ENCODE measurements around the gene SUCLA2.
"Not testable (repeated sequence)": the region's sequence is repeated elsewhere in the genome, so short reads cannot be mapped to it uniquely, and the experiment has no call there.

Gene SUCLA2

DNA sequence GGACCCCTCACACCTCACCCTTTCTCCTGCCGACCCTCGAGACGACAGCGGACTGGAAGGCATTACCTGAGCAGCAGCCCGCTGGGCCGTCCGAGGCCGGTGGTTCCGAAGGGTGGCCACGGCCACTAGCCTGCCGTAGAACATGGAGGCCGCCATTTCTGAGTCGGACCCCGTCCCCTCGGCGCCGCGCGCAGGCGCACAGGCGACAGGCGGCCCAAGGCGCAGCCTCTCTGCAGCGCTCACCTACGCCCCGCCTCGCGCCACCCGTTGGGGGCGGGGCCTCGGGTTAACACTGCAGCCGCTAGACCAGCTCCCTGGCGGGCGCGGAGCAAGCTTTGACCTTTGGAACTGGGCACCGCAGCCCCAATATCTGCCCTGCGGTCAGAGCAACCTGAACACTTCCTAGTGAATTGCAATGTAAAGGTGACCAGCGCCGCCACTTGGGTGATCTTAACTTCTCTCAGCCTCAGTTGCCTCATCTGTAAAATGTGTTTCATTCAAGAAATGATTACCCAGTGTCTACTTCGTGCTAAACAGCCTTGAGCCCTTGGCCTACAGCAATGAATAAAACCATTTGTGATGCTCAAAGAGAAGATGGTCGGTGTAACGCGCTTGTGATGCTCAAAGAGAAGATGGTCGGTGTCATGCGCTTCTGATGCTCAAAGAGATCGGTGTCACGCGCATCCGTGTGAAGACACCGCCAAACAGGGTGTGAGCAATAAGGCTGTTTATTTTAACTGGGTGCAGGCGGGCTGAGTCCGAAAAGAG, at the start of gene SUCLA2:
TSS of gene SUCLA2 (minus strand) at position 160 of the 768 bp plus-strand sequence. CDS start at position 156, 4 bp downstream.
- in situ Hi-C loops (cut with MboI; ENCODE audit: low sequenced_read_pairs), result no loop called here

DNA sequence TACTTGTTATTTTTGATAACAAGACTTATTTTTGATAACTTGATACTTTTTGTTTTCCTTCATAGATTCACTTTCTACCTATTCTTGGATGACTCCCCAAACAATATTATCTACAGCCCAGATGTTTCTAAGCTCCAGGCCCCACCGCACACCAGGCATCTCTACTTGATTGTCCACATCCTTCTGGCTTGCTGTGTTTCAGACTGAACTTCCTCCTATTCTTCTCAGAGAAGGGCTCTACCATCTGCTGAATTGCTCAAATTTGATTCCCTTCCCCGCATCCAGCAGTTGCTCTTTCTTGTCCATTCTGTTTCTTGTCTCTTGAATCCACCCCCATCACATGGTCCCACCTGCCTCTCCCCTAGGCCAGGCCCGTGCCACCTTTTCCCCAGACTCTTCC, 49.5 kb upstream of the SUCLA2 start:
- in situ Hi-C loops (cut with MboI; ENCODE audit: low sequenced_read_pairs), result no loop called here

DNA sequence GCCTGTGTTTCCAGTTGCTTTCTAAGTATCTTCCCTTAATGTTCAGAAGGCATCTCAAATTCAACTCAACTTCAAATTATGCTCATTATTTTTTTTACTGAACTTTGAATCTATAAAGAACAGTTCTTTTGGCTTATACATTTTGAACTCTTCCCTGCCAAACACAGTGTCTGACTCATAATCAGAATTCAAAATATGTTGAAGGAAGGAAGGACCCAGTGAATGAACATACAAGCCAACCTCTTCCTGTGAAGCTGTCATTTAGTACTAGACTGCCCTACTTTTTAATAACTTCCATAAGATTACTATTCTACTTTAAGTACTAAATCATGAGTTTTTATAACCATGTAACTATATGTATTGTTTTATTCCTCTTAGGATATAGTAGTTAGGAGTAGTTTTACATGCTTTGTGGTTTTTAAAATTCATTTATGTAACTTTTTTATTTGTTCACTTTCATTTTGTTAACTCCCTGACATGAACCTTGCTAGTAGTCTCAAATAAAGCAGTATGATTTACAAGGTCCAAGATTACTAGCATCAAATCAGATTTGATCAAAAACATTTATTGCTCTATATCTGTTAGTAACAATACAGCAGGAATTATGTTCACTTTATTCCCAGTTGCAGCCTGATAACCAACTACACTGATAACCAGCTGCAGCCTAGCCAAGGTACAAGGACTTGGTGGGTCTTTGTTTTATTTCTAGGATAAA, 42.9 kb upstream of the SUCLA2 start:
- in situ Hi-C loops (cut with MboI; ENCODE audit: low sequenced_read_pairs), result no loop called here

DNA sequence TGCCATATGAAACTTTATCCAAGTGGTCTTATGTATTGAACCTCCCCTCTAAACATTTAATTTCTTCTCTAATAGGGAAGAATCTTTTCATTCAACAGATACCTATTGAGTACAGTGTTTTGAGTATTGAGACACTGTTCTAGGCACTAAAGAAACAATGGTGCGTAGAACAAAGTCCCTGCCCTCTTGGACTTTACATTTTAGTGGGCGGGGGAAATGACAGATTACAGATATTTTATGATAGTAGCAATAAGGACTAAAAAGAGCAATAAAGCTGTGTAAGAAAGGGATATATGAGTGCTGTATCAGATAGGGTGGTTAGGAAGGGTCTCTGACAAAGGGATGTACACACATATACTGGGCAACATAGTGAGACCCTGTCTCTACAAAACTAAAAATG, 41.8 kb upstream of the SUCLA2 start:
- in situ Hi-C loops (cut with MboI; ENCODE audit: low sequenced_read_pairs), result no loop called here

DNA sequence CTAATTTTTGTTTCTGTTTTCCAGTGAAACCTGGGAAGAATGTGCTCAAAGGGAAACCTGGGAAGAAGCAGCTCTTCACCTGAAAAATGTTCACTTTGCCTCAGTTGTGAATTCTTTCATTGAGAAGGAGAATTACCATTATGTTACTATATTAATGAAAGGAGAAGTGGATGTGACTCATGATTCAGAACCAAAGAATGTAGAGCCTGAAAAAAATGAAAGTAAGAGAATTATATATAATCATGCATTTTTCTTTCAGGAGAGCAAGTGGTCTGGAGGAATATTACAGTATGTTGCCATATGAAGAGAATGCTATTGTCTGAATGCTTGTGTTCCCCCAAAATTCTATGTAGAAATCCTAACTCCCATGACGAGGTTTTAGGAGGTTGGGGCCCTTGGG, 39.8 kb upstream of the SUCLA2 start:
- in situ Hi-C loops (cut with MboI; ENCODE audit: low sequenced_read_pairs), result no loop called here

DNA sequence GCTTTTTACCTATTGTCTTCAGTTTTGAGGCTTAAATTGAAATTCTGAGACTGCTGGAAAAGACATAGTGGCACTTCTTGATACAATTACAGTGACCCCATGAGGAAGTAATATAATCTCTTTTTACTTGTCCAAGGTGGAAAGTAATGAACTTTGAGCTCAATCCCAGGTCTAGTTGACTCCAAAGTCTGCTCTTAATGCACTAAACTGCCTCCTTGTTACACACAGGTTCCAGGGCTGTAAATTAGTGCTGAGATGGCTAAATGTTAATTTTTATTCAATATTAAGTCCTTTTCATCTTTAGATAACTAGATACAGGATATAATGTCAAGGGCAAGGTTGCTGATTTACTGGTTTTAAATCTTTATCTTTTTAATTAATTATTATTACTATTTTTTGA, 39.0 kb upstream of the SUCLA2 start:
- in situ Hi-C loops (cut with MboI; ENCODE audit: low sequenced_read_pairs), result no loop called here

DNA sequence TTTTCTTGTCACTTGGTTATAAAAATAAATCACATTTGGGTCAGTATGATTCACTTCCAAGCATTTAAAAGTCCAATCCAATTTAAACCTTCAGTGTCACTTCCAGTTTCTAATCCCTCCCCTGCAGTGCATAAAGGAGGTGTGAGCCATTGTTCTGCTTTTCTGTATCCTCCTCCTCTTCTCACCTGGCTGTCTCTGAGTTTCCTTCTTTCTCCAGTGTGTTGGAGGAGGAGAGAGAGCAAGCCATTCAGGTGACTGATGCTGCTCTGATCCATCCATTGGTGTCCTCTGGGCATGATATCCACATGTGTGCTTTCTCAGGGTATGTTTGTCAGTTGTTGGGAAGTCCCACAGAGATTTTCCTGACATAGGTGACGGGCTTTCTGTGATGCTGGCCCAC, 37.7 kb upstream of the SUCLA2 start:
- in situ Hi-C loops (cut with MboI; ENCODE audit: low sequenced_read_pairs), result no loop called here

DNA sequence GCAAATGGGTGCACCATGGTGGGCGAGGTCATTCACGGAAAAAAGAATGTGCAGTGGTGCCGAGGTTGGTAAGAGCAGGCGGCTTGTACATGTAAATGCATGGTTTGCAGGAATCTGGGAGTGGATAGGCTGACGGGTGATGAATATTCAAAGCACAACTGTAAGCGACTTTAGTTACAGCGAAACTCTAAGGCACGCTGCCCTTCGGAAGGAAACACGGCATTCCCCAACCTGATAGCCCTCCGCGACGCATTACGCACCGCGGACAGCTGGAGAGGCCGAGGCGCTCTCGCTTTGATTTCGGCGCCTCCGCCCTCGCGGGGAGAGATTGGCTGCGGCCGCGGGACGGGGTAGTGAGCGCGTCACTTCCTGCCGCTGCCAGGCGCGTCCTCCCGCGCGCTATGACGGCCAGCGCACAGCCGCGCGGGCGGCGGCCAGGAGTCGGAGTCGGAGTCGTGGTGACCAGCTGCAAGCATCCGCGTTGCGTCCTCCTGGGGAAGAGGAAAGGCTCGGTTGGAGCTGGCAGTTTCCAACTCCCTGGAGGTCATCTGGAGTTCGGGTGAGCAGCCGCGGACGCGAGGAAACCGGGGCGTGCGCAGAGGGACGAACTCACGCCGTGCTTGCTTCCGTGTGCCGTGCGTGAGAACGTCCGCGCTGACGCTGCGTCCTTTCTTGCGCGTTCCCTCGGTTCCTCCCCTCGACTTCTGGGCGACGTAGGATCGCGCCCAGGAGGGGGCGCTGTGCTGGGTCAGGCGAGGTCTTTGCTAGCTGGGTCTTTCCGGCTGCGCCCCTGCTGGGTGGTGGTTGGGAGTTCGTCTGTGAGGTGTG, 36.5 kb upstream of the SUCLA2 start, which contains the start of gene NUDT15:
TSS of gene NUDT15 (plus strand) at position 381 of the 828 bp plus-strand sequence. CDS start at position 402, 21 bp downstream.
- in situ Hi-C loops (cut with MboI; ENCODE audit: low sequenced_read_pairs), result no loop called here

DNA sequence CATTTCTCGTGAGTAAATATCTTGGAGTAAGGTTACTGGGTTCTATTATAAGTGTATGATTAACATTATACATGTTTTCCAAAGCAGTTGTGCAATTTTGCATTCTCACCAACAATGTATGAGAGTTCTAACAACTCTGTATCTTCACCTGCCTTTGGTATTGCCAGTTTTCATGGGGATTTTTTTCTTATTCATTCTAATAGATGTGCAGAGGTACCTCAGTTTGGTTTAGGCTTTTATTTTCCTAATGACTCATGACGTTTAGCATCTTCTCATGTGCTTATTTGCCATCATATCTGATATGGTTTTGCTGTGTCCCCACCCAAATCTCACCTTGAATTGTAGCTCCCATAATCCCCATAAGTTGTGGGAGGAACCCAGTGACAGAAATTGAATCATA, 28.8 kb upstream of the SUCLA2 start:
- in situ Hi-C loops (cut with MboI; ENCODE audit: low sequenced_read_pairs), result no loop called here

DNA sequence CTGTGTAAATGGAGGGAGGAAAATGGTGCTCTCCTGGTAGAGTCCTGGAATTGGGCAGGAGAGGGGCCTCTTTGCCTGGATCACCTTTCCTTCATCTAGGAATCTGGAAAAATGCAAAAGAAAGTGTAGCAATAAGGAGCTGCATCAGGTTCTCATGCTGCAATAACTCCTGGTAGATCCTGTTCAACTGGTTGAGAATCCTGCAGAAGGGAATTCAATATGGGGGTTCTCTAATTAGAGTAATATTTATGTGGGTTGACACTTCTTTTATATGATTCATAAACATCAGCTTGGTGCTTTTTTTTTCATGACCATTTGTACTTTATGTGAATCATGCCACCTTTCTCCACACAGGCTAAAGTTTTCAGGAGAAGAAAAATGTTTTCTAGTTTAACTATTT, 27.0 kb upstream of the SUCLA2 start:
- in situ Hi-C loops (cut with MboI; ENCODE audit: low sequenced_read_pairs), result no loop called here

DNA sequence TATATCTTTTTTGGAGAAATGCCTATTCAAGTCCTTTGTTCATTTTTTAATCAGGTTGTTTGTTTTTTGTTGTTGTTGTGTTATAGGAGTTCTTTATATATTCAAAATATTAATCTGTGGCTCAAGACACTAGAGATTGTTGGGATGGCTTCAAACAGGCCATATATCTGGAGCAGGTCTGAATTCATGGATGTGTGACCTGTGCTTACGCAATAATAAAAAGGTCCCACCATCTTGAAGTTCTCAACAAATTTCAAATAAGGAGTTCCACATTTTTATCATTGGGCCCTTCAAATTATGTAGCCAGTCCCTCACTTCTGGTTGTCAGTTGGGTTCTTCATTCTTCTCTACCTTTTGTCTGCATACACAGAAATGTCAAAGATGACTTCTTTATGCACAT, 18.7 kb upstream of the SUCLA2 start:
- in situ Hi-C loops (cut with MboI; ENCODE audit: low sequenced_read_pairs), result no loop called here

DNA sequence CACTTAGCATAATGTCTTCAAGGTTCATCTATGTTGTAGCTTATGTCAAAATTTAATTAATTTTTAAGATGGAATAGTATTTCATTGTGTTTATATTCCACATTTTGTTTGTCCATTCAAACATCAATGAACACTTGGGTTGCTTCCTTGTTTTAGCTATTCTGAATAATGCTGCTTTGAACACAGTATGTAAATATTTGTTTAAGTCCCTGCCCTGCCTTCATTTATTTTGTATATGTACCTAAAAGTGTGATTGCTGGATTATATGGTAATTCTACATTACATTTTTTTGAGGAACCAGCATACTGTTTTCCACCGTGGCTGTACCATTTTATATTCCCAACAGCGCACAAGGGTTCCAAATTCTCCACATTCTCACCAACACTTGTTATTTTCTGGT, 17.6 kb upstream of the SUCLA2 start:
- in situ Hi-C loops (cut with MboI; ENCODE audit: low sequenced_read_pairs), result no loop called here

DNA sequence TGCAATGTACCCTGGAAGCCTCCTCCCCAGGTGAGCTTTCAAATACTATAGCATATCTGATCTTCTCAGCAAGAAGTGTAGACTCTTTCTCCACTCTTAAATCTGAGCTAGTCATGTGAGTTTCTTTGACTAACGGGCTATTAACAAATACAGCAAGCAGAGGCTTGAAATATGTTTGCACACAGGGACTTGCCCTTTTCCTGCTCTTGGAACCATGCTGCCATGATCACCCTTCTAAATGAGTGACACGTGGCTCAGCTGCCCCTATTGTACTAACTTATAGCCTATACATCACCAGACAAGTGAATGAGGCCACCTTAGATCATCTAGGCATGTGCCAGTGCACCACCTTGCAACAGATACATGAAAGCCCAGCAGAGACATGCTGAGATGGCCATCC, 13.3 kb upstream of the SUCLA2 start:
- in situ Hi-C loops (cut with MboI; ENCODE audit: low sequenced_read_pairs), result no loop called here

DNA sequence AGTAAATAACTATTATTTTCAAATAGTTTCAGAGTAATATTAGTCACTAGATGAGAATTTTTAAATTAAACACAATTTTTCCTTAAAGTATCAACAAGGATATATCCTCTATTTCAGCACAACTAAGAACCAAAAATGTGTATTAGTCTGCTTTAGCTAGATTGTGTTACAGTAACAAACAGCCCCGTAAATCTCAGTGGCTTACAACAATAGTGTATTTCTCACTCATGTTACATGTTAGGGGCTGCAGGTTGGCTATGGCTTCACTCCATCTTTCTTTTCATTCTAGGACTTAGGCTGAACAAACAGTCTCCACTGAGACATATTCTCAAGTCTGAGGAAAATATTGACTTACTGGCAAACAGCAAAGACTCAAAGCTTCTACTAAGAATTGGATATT, 11.6 kb upstream of the SUCLA2 start:
- in situ Hi-C loops (cut with MboI; ENCODE audit: low sequenced_read_pairs), result no loop called here

DNA sequence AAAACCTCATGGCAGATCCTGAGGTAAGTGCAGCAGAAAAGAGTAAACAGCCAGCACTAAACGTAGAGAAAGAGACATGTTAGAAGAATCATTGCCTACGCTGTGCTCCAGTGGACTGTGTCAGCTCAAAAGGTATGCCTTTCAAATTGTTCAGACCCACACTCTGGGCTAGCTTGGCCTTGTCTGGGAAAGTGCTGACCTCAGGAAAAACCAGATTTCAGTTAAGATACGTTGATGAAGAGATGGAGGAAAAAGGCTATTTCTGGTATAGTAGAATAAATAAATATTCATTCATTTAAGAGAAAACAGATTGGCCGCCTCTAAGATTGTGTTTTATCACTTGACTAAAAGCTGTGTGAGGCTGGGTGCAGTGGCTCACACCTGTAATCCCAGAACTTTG, 9.6 kb upstream of the SUCLA2 start:
- in situ Hi-C loops (cut with MboI; ENCODE audit: low sequenced_read_pairs), result no loop called here

DNA sequence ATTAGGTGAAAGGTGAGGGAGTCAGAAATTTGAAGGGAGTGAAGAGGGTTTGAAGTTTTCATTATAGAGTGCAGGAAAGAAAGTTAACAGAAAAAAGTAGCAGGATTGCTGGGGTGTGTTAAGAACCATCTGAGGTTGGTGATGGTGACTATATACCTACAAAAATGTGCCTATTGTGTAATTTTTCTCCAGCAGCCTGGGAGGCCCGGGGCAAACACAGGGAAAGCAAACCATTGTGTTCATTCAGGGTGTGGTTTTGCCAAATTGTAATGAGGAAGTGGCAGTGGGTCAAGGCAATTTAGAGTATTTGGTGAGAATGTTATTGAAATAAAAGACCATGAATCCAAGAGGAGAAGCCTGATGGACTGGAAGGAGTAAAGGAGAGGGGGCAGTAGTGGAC, 8.2 kb upstream of the SUCLA2 start:
- in situ Hi-C loops (cut with MboI; ENCODE audit: low sequenced_read_pairs), result no loop called here

DNA sequence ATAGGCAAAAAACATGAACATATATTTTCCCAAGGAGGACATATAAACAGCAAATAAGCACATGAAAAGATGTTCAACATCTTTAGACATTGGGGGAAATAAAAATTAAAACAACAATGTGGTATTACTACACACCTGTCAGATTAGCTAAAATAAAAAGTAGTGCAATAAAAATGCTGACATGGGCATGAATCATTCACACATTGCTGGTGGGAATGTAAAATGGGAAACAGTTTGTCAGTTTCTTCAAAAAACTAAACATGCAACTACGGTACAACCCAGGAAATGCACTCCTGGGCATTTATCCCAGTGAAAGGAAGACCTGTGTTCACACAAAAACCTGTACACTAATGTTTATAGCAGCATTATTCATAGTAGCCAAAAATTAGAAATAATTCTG, 5.3 kb upstream of the SUCLA2 start:
- in situ Hi-C loops (cut with MboI; ENCODE audit: low sequenced_read_pairs), result no loop called here

DNA sequence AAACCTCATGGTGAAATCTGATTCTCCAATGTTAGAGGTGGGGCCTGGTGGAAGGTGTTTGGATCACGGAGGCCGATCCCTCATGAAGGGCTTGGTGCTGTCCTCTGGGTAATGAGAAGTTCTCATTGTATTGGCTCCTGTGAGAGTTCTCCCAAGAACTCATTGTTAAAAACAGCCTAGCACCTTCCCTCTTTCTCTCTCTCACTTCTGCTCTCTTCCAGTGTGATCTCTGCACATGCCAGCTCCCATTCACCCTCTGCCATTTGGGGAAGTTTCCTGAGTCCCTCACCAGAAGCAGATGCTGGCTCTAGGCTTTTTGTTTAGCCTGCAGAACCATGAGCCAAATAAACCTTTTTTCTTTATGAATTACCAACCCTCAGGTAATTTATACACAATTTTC, 3.1 kb upstream of the SUCLA2 start:
- in situ Hi-C loops (cut with MboI; ENCODE audit: low sequenced_read_pairs), result no loop called here

DNA sequence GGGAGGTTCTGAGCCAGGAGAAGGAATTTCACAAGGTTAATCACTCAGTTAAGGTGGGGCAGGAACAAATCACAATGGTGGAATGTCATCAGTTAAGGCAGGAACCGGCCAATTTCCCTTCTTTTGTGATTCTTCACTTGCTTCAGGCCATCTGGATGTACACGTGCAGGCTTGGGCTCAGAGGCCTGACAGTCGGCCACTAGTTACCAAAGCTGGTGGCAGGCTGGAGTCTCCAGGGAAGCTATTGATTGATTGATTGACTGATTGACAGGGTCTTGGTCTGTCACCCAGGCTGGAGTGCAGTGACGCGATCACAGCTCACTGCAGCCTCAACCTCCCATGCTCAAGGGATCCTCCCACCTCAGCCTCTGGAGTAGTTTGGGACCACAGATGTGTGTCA, 926 bp upstream of the SUCLA2 start:
- in situ Hi-C loops (cut with MboI; ENCODE audit: low sequenced_read_pairs), result not testable (repeated sequence)

DNA sequence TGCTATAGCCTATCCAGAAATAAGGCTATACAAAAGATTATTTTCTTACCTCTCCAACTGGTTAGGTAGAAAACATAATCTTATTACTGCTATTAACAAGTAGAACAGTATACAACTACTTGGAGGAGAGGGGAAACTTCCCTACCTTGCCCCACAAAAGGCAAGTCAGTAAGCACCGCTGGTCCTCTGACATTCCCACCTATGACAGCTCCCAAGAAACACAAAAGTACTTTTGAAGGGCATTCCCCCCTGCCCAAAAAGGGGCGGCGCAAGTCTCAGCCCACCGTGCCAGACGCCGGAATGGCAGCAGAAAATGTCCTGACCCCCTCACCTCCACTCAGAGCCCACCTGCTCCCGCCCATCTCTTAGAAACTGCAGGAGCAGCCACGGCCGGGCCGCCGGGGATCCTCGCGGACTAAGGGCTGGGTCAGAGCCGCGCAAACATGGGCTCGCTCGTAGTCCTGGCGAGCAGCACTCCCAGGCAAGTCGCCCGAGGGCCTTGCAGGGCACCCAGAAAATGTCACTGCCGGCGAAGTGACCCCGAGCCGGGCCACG, 437 bp downstream of the SUCLA2 start:
- in situ Hi-C loops (cut with MboI; ENCODE audit: low sequenced_read_pairs), result no loop called here

DNA sequence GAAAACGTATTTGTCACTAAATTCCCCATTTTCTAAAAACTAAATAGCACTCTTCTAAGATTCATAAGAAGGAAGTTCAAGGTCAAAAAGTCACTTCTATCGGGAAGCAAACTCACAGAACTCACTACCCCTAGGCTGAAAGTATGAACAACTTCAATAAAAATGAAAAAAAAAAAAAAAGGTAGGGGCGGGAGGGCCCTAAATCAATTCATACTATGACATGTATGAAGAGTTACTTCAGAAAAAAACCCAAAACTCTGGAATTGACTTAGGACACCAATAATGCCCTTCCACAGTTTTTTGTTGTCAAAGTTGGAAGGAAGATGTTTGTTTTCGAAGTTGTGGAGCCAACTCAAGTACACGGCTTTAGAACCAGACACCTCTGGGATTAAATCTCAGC, 1.1 kb downstream of the SUCLA2 start:
- in situ Hi-C loops (cut with MboI; ENCODE audit: low sequenced_read_pairs), result no loop called here
